NCI-H128 (cell line): Measurements from ENCODE around the gene MCCC2.
"Not testable (repeated sequence)": the region's sequence is repeated elsewhere in the genome, so short reads cannot be mapped to it uniquely, and the experiment has no call there.

Source experiments
- DNase-seq: peaks from one replicate; lab custom pipeline; 2025; ENCODE audit not compliant: unreplicated experiment; lab: John Stamatoyannopoulos, UW

MCCC2 gene

DNA sequence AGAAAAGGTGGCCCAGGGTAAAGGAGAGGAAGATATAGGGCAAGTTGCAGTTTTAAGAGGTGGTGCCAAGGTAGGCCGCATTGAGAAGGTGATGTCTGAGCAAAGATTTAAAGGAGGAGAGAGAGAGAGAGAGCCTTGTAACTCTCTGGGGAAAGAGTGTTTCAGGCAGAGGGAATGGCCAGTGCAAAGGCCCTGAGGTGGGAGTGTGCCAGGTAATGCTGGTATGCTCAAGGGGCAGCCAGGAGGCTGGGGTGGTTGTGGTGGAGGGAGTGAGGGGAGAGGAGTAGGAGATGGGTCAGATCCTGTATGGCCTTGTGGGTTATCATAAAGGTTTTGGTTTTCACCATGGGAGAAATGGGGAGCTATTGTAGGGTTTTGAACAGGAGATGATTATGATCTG lies 9.9 kb downstream of the MCCC2 start:
- DNase-seq: no peak

DNA sequence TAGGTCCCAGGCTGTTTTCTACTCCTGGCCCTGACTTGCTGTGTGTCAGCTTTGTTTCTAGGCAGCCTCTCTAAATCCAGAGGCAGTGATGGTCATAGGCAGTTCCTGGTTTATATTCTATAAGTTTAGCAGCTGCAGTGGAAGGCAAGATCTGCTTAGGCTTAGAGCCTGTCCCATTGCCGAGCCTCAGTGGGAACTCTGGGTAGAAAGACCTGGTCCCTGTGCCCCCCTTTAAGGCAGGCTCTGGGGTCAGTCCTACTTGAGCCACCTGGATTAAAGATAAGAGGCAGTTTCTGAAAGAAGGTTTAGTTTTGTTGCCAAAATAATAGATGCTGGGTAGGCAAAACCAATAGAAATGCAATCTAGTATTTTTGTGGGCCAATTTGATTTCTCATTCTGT lies 13.6 kb downstream of the MCCC2 start:
- DNase-seq: no peak

DNA sequence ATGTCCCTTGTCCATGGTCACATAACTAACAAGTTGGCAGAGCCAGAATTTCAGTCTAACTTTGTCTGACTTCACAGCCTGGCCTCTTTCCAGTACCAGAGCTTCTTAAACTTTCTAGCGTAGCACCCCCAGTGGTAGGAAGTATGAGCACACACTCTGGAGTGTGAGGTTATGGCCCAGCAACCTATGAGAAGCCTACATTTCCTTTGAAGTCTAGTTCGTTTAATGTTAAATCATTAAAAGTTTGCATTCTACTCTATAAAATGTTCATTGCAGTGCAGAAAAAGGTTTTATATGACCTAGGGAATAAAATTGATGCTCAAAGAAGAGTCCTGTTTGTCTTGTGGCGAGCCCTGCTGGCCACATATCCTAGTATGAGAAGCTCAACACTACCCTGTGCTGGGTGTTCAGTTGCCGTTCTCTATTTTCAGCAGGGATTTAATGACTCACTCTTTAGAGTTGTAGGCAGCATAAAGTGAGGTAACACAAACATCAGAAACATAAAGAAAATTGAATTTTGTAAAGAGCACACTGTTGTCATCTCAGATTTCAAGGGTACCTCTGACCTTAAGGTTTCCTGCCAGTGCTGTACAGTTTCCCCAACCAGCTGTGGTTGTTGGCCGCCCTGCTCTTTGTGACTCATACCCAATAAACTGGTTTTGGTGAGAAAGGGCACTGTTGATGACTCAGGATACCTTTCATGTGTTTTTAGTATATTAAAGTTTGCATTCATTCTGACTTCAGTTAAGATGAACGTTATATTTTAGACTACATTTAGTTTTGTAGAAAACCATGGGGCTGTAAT lies 14.3 kb downstream of the MCCC2 start:
- DNase-seq: no peak

DNA sequence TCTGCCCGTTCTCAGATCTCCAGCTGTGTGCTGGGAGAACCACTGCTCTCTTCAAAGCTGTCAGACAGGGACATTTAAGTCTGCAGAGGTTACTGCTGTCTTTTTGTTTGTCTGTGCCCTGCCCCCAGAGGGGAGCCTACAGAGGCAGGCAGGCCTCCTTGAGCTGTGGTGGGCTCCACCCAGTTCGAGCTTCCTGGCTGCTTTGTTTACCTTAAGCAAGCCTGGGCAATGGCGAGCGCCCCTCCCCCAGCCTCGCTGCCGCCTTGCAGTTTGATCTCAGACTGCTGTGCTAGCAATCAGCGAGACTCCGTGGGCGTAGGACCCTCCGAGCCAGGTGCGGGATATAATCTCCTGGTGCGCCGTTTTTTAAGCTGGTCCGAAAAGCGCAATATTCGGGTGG lies 22.8 kb downstream of the MCCC2 start:
- DNase-seq: not testable (repeated sequence)

GRCh38 chr5:71615809-71616208 lies 28.7 kb downstream of the MCCC2 start:
- no peak for DNase-seq

- DNase-seq: no peak
Measured at GRCh38 chr5:71620630-71621029, 33.5 kb downstream of the MCCC2 start.

GRCh38 chr5:71621268-71621667 lies 34.1 kb downstream of the MCCC2 start:
- DNase-seq: no peak

DNA sequence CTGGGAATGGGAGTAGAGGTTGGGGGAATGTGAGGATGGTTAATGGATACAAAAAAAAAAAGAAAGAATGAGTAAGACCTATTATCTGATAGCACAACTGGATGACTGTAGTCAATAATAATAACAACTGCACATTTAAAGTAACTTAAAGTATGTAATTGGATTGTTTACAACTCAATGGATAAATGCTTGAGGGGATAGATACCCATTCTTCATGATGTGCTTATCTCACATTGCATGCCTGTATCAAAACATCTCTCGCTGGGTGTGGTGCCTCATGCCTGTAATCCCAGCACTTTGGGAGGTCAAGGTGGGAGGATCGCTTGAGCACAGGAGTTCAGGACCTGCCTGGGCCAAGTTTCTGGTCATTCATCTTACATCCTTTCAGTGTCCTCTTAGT lies 34.6 kb downstream of the MCCC2 start:
- DNase-seq: no peak

- no peak for DNase-seq
Measured at GRCh38 chr5:71623221-71623794, 36.2 kb downstream of the MCCC2 start.

- no peak for DNase-seq
Measured at GRCh38 chr5:71629950-71630349, 42.8 kb downstream of the MCCC2 start.

- DNase-seq: no peak
Measured at GRCh38 chr5:71631070-71631469, 43.9 kb downstream of the MCCC2 start.

- DNase-seq: no peak
Measured at GRCh38 chr5:71632168-71632567, 45.0 kb downstream of the MCCC2 start.

DNA sequence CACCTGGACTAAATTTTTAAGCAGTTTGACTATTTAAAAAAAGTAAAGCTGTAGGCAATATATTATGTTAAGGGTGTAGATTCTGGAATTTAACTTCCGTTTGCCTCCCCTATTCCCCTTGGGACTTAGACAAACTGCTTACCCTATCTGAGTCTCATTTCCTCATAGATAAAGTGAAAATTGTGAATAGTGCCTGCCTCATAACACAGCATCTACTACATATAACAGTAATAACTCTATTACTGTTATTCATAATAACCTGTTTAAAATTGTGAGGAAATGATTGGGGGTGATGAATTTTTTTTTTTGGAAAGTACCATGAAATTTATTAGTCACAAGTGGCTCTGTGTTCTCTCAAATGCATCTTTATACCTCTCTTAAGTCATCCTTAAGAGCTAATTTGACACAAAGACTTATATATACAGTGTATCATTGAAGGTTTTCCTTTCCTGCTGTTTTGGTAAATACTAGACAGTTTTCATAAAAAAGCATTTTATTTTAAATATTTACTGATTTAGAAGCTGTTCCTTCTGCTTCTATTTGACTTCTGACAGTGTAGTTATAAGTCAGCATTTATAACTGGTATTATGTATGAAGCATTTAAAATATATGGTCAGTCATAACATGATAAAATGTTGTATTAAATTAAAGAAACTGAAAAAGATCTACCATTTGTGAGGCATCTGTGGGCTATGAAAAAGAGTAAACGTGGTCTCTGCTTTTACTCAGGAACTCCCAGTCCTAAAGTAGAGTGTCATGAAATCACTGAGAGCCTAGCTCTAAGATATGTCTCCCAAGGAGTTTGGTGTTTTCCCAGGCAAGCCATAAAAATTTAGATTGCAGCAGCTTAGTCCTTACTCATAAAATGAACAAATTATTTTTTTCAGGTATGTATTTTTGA lies 46.4 kb downstream of the MCCC2 start:
- DNase-seq: no peak

DNA sequence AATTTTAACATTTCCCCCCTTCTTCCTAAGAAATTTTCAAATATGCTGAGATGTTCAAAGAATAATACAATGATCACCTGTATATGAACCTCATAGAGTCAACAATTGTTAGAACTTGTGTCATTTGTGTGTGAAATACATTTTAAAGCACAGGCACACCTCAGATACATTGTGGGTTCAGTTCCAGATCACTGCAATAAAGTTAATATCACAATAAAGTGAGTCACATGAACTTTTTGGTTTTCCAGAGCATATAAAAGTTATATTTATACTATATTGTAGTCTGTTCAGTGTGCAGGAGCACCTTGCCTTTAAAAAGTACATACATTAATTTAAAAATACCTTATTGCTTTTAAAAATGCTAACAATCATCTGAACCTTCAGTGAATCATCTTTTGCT lies 50.0 kb downstream of the MCCC2 start:
- no peak for DNase-seq

DNA sequence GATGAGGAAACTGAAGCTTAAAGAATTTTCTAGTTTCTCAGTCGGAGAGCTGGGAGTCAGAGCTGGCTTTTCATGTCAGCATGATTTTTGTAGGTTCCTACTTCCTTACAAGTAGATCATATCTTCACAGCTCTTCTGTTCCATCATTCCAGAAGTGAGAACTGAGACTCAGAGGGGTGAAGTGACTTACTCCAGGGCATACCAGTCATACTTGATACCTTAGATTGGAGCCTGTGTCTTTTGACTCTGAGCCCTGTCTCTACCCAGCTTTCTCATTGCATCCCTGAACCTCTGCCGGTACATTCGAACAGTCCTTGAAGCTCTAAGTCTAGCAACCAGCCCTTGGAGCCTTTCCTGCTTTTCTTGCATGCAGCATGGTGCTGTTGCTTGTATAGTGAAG lies 53.3 kb downstream of the MCCC2 start:
- DNase-seq: no peak

- DNase-seq: no peak
Measured at GRCh38 chr5:71645030-71645429, 57.9 kb downstream of the MCCC2 start.

GRCh38 chr5:71650940-71651339 lies 63.8 kb downstream of the MCCC2 start:
- not testable (repeated sequence) for DNase-seq

GRCh38 chr5:71651579-71651978 lies 64.4 kb downstream of the MCCC2 start:
- DNase-seq: no peak

GRCh38 chr5:71652349-71652748 lies 65.2 kb downstream of the MCCC2 start:
- DNase-seq: no peak

- DNase-seq: no peak
Measured at GRCh38 chr5:71652803-71653543, 65.8 kb downstream of the MCCC2 start.
